Measurements from ENCODE around the gene GAS7. TPM values are rescaled to one million over a fixed set of nuclear protein-coding genes. Genes with fewer than 3 reads are reported as not detected.

The GAS7 gene
- total and polyA plus RNA-seq, 3 donors from 2014 or later, result 70.2 to 184 (median 152) TPM

GRCh38 chr17:9958586-9959281, 239.7 kb downstream of the GAS7 start:
- Histone ChIP-seq H3K36me3 (ENCODE audit: low read depth, missing control alignments) (no peaks in the 10 kb centered on the region), H3K27me3 (no peaks in the 10 kb centered on the region), H3K9me3 (no peaks in the 10 kb centered on the region), H3K4me3 (no peak overlapping the region), H3K27ac (no peak overlapping the region), H3K4me1 (no peaks in the 10 kb centered on the region)
- no peak for DNase-seq
- intact Hi-C loops (cut with DNase I; ENCODE audit: low total_unique reads), result no loop called here
- no peak for TF ChIP-seq POLR2A (IDR thresholded peaks at IDR 0.05)
- no peak for TF ChIP-seq CTCF (IDR thresholded peaks at IDR 0.05)
- WGBS, 2 donors, result 56 to 68% methylated on average over 19 of the region's 19 CpGs

GRCh38 chr17:9957244-9957643, 241.2 kb downstream of the GAS7 start:
- no peak for TF ChIP-seq POLR2A (IDR thresholded peaks at IDR 0.05)
- no peak for TF ChIP-seq CTCF (IDR thresholded peaks at IDR 0.05)
- Histone ChIP-seq H3K9me3 (no peaks in the 10 kb centered on the region), H3K36me3 (ENCODE audit: low read depth, missing control alignments) (no peaks in the 10 kb centered on the region), H3K27ac (no peak overlapping the region), H3K4me3 (no peak overlapping the region), H3K4me1 (no peaks in the 10 kb centered on the region), H3K27me3 (no peaks in the 10 kb centered on the region)
- WGBS, 2 donors, result 89 to 90% methylated on average over 8 of the region's 8 CpGs
- DNase-seq, result no peak
- intact Hi-C loops (cut with DNase I; ENCODE audit: low total_unique reads), result no loop called here

DNA sequence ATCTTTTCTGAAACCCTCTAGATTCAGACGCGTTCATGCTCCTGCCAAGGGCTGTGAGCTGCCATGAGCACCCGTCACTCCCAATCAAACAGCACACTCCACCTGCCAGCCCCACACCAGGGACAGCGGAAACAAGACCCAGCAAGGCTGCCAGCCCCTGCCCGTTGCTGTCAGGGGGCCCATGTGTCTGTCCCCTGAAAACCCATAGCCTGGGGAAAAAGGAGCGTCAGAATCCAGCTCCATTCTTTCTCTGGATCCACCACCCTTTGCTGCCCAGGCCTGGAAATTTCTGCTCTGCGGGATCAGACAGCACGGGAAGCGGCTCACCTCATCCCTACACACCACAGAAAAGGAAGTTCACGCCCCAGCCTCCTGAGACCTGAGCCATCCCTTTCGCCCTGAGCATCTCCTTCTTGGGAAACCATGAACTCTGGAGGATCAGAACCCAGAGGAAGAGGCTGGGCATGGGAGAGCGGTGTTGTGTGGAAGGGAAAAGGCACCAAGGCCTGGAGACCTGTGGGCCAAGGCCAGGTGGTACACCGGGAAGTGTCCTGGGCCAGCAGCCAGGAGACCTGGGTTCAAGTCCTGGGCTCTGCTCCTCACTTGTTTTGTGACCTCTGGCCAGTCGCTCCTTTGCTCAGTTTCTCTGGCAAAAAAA, 241.8 kb downstream of the GAS7 start:
- Histone ChIP-seq H3K9me3 (no peaks in the 10 kb centered on the region), H3K27ac (no peak overlapping the region), H3K36me3 (ENCODE audit: low read depth, missing control alignments) (no peaks in the 10 kb centered on the region), H3K4me1 (no peaks in the 10 kb centered on the region), H3K27me3 (no peaks in the 10 kb centered on the region), H3K4me3 (no peak overlapping the region)
- 82 to 86% methylated on average over 8 to 14 of the region's 14 CpGs for WGBS, 2 donors
- no peak for TF ChIP-seq POLR2A (IDR thresholded peaks at IDR 0.05)
- TF ChIP-seq CTCF (IDR thresholded peaks at IDR 0.05), result no peak
- DNase-seq, result no peak
- intact Hi-C loops (cut with DNase I; ENCODE audit: low total_unique reads), result no loop called here

- DNase-seq, result no peak
- Histone ChIP-seq H3K36me3 (ENCODE audit: low read depth, missing control alignments) (no peaks in the 10 kb centered on the region), H3K27ac (no peak overlapping the region), H3K4me1 (peaks cover 6% of the 10 kb centered on the region), H3K27me3 (no peaks in the 10 kb centered on the region), H3K9me3 (no peaks in the 10 kb centered on the region), H3K4me3 (no peak overlapping the region)
- 90 to 94% methylated on average over 10 of the region's 10 CpGs for WGBS, 2 donors
- TF ChIP-seq POLR2A (IDR thresholded peaks at IDR 0.05), result no peak
- no peak for TF ChIP-seq CTCF (IDR thresholded peaks at IDR 0.05)
- intact Hi-C loops (cut with DNase I; ENCODE audit: low total_unique reads), result no loop called here
Observed at GRCh38 chr17:9953492-9953891, 244.9 kb downstream of the GAS7 start.
